GM18867 (cell line): ENCODE results near the gene BIRC3.

ENCODE experiments used
- ATAC-seq: cut with Tn5 transposase; IDR thresholded peaks from one replicate; pipeline ENCODE4 v1.9.1; 2021; ENCODE audit warnings: mild to moderate bottlenecking, moderate library complexity; ENCODE audit not compliant: unreplicated experiment

Gene BIRC3

DNA sequence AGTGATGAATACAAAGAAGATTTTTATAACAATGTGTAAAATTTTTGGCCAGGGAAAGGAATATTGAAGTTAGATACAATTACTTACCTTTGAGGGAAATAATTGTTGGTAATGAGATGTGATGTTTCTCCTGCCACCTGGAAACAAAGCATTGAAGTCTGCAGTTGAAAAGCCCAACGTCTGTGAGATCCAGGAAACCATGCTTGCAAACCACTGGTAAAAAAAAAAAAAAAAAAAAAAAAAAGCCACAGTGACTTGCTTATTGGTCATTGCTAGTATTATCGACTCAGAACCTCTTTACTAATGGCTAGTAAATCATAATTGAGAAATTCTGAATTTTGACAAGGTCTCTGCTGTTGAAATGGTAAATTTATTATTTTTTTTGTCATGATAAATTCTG lies 5.3 kb downstream of the BIRC3 start:
- ATAC-seq: no peak

DNA sequence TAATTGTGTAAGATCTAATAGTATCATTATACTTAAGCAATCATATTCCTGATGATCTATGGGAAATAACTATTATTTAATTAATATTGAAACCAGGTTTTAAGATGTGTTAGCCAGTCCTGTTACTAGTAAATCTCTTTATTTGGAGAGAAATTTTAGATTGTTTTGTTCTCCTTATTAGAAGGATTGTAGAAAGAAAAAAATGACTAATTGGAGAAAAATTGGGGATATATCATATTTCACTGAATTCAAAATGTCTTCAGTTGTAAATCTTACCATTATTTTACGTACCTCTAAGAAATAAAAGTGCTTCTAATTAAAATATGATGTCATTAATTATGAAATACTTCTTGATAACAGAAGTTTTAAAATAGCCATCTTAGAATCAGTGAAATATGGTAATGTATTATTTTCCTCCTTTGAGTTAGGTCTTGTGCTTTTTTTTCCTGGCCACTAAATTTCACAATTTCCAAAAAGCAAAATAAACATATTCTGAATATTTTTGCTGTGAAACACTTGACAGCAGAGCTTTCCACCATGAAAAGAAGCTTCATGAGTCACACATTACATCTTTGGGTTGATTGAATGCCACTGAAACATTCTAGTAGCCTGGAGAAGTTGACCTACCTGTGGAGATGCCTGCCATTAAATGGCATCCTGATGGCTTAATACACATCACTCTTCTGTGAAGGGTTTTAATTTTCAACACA lies 6.4 kb downstream of the BIRC3 start:
- no peak for ATAC-seq

DNA sequence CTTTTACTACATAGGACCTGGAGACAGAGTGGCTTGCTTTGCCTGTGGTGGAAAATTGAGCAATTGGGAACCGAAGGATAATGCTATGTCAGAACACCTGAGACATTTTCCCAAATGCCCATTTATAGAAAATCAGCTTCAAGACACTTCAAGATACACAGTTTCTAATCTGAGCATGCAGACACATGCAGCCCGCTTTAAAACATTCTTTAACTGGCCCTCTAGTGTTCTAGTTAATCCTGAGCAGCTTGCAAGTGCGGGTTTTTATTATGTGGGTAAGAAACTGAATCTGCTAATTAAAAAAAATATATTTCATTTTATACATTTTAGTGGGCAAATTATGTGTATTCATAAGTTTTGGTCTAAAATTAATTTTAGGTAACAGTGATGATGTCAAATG lies 7.8 kb downstream of the BIRC3 start:
- ATAC-seq: no peak

DNA sequence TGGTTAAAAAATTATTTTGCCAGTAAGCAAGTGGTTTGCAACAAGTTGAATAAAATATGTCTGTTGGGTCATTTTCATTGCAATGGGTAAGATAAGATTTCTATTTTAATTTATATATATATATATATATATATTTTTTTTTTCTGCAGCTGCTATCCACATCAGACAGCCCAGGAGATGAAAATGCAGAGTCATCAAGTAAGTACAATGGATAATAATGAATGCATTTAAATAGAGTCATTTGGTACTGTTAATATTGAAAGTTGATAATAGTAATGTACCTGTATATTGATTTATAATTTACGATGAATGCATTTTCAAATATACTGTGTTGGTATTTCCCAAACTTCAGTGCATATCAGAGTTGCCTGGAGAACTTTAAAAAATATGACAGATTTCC lies 11.5 kb downstream of the BIRC3 start:
- no peak for ATAC-seq

DNA sequence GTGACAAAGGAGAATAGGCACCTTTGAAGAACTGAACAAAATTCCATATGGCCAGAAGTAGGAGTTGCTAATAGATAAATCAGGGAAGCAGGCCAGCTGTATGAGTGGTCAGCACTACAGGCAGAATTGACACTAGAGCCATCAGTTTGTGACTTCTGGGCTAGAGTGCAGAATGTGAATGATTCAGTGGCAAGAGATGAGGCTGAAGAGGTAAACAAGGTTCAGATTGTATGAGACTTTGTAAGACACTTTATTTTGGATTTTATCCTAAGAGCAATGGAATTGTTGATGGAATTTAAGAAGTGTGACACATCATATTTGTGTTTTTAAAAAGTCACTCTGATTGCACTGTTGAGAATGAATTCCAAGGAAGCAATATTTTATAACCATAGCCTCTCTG lies 12.9 kb downstream of the BIRC3 start:
- ATAC-seq: no peak

DNA sequence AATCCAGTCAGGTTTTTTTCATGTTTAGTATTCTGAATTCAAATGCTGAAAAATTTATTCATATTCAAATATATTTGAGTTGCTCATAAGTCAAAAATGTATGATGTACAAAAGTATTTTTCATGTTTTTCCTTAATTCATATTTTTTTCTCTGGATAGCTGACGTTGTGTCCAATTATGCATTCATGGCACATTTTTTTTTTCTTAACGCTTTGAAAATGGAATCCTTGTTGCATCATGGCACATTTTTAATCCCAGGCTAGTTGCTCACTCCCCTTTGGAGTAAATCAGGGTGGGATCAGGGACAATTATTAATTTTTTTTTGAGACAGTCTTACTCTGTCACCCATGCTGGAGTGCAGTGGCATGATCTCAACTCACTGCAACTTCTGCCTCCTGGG lies 14.1 kb downstream of the BIRC3 start:
- ATAC-seq: no peak

DNA sequence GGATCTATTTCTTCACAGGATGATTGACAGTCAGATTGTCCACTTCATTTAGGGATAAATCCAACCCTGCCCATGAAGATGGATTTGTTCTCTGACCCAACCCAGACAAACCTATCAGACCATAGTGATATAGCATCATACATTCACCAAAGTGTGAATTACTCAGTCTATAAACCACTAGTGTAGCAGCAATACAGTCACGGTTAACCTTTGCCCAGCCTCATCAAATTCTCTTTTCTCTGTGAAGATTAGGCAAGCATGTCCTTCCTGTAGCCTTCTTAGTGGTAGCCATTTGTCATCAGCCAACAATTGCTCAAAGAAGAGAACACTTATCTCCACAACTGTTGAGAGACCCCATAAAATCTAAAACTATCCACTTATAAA lies 15.3 kb downstream of the BIRC3 start:
- no peak for ATAC-seq

DNA sequence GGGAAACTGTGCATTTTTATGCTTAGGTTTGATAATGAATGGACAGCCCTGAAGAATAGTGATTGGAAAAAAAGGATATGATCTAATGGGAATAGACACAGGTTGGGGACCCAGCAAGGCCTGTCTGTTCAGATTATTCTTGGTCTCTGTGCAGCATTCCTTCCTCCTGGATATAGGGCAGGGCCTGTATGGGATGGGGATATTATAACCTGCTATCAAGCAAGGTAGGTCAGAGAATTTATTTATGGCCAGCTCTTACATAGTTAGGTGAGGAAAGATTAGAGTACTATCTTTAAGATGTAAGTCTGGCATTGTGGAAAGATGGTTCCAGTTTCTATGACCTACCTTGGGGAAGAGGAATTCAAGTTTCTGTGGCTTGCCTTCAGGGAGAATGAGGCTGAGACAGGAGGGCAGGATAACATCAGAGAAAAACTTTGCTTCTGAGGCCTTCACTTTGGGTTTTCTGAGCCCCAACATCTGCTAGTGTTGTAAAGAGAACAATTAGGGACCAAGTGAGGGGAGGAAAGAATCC lies 21.3 kb downstream of the BIRC3 start:
- ATAC-seq: no peak

DNA sequence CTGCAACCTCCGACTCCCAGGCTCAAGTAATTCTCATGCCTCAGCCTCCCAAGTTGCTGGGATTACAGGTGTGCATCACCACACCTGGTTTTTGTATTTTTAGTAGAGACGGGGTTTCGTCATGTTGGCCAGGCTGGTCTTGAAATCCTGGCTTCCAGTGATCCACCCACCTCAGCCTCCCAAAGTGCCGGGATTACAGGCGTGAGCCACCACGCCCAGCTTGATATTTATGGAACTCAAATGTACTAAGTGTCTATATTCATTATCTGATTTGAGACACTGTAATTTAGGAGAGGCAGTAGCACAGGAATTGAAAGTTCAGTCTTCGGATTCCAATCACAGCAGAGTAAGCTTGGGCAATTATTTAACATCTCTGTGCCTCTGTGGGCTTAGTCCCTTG lies 24.0 kb downstream of the BIRC3 start:
- peak; percentile 15 for ATAC-seq

DNA sequence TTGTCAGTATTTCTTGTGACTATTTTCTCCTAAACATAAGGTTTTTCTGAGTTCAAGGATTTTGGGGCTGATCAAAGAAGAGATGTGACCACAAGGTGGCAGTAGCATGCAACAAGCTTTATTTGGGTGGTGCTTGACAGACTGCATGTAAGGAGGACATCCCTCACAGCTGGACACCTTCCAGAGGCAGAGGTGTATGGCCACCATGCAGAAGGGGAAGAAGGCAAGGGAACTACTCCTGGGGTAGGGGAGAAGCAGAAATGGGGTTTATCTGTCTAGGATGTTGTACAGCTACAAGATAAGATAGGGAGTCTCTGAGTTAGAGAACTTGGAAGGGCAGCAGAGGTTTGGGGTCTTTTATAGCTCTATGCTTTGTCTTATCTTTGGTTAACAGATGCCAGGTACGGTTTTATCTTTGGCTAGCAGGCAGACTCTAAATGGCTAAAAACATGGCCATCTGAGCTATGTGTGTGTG lies 24.6 kb downstream of the BIRC3 start:
- peak; percentile 52 for ATAC-seq

DNA sequence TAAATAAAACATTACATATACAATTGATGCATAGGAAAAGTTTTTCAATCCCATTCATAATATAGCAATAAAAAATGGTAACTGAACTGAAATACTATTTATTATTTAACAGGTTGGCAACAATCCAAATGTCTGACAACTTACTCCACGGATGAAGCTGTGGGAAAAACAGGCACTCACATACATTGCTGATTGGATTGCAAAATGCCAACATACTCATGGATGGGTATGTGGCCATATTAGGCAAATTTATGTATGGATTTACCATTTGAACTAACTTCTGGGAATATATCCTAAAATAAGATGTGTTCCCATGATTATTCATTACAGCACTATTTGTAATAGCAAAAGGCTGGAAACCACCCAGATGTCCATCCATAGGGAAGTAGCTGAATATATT lies 26.5 kb downstream of the BIRC3 start:
- ATAC-seq: no peak

DNA sequence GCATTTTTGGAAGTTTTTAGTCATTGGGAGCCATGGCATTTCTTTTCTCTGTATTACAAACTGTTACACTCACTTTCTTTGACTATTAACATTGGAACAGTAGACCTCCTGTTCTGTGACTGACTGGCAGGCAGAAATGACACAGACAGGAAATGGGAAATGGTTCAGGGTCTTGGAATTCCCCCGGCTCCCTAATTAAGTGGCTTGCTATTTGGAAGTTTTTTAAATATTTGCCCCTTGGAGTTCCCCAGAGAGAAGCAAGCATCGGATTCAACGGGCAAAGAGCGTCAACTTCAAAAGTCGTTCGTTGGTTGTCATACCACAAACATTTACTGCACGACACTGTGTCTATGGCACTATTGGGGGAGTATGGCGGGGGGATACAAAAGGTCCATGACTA lies 28.6 kb downstream of the BIRC3 start:
- ATAC-seq: no peak

DNA sequence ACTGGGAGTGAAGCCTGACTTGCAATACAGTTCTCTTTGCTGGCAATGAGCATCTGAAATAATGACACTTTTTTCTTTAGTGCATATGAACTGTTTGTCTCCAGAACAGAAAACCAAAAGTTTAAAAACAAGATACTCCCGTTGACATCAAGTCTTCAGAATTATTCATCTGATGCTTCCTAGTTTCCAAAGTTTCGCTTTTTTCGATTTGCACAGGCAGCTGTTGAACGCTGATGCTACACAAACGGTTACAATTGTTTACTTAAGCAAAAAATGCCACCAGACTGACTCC lies 29.1 kb downstream of the BIRC3 start:
- ATAC-seq: no peak

DNA sequence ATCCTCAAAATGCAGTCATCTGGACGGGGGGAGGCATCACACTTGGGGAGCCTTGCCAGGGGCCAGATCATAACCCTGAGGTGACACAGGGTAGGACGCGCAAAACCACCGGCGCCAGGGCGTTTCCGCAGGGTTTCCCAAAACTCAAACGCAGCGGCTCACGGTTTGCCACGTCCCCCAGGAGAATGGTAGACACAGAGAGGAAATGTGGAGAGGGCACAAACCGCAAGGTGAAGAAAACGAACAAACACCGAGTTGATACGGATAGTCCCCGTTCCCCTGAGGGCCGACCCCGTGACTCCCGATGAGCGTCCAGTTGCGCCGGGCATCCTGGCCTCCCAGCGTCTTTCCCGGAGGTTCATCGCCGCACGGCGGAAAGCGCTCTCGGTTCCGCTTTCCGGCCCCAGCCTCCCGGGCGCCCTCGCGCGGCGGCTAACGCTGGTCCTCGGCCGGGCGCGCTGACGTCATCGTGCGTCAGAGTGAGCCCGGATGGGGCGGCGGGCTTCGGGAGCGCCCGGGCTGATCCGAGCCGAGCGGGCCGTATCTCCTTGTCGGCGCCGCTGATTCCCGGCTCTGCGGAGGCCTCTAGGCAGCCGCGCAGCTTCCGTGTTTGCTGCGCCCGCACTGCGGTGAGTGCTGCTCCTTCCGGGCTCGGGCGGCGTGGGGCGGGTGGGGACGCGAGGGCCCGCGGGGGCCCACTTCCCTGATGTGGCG lies 29.6 kb downstream of the BIRC3 start, which contains the start of gene BIRC2:
Gene BIRC2, plus strand, starts transcription at position 467 of the 714 bp plus-strand sequence. CDS start 2,641 bp downstream, outside the sequence.
- ATAC-seq: peak; percentile 92

DNA sequence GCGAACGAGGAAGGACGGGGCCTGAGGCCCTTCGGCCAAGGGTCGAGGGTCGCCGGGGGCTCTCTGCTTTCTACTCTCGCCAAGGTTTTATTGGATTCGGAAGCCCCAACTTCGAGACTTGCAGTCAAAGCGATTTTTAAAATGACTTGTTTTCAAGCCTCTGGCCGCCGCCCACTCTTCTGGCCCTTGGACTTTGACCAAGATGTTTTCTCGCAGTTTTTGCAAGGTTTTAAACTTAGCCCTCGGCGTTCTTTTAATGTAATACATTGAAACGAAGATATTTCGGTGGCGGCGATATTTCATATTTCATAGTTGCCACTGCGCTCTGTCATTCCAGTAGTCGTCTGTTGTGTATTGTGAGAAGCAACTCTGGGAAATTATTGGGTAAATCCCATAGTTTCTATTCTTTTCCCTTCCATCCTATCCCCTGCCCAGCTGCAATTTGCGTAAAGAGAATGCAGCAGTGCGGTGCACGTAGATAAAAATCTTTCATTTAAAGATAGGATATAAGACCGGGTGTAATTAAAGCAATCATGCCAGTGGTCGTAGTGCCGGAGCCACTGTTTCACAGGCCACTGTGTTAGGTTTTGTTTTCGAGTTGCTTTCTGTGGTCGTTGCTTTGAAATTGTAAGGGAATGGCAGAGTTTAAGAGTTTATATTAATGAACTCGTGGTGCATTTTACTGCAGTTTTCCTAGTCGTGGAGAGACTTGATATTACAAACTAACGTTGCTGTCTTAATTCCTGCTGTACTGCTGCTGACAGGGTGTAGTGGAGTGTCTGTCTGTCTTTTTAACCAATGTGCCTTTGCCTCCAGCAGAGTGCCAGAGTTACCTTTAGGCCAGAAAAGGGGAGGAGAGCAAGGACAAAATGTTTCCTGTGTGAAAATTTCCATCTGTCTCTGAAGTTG lies 30.4 kb downstream of the BIRC3 start:
- ATAC-seq: peak; percentile 25

DNA sequence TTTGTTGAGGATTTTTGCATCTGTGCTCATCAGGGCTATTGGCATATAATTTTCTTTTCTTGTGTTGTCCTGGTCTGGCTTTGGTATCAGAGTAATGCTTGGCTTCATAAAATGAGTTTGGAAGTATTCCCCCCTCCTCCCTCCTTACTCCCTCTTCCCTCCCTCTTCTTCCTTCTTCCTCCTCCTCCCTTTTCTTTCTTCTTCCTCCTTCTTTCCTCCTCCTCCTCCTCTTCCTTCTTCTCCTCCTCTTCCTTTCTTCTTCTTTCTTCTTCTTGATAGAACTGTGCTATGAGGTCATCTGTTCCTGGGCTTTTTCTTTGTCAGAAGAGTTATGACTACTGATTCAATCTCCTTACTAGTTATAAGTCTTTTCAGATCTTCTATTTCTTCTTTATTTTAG lies 39.8 kb downstream of the BIRC3 start:
- no peak for ATAC-seq

DNA sequence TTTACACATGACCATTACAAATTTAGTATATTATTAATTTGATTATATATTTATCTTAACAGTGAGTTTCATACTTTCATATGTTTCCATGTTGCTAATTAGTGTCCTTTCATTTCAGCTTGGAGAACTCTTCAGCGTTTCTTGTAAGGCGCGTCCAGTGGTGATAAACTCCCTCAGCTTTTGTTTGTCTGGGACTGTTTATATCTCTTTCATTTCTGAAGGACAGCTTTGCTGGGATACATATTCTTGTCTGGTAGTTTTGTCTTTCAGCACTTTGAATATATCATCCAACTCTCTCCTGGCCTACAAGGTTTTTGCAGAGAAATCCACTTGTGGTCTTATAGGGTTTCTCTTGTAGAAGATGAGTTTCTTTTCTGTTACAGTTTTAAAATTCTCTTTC lies 42.1 kb downstream of the BIRC3 start:
- ATAC-seq: no peak

DNA sequence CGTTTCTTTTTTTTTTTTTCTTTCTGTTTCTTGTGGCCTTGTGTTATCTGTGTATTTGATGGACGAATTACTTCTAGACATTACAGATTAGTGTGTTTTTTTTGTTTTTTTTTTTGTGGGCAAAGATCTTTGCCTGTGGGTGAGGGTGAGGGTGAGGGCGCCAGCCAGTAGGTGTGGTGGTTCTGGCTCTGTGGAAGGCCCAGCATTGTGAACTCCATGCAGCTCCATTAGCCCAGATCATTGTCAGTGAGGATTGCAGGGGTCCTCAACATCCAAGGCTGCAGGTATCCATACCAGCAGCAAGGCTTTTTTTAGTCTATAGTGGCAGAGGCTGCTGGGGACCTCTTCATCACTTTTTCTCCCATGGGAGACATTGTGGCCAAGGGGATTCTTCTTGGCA lies 43.4 kb downstream of the BIRC3 start:
- ATAC-seq: no peak

DNA sequence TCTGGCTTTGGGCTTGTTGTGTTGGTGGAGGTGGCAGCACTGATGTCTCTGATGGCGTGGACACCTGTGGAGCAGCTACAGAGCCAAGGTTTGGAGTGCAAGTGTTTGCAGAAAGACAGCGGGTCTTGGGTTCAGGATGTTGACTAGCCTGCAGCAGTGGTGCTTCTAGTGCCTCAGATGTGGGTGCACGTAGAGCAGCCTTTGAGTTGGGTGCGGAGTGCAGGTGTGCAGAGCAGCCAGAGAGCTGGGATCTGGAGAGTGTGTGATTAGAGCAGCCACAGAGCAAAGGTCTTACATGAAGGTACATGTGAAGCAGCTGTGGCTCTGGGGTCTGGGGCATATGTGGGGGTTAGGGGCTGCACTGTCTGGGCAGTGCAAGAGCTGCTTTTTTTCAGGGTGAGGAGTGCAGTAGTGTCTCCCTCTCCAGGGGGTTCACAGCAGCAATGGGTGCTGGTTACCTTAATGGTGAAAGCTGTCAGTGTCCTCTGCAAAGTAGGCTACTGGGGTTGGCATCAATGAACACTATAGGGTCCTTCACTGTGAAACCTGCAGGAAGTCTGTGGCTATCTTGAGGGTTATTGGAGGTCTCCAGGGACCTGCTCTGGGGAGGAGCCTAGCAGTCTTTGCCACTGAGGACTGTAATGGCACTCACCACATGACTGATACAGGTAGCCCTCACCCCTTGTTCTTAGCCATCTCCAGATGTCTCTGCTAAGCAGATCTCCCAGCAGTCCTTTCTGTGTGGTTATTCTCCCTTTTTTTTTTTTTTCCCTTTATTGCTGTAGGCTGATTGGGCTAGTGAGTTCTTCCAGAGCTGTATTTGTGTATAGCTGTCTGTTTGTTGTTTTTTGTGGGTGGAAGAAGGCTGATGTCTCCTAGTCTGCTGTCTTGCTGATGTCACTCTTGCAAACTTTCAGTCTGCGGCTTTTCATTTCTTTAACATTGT lies 44.1 kb downstream of the BIRC3 start:
- no peak for ATAC-seq

DNA sequence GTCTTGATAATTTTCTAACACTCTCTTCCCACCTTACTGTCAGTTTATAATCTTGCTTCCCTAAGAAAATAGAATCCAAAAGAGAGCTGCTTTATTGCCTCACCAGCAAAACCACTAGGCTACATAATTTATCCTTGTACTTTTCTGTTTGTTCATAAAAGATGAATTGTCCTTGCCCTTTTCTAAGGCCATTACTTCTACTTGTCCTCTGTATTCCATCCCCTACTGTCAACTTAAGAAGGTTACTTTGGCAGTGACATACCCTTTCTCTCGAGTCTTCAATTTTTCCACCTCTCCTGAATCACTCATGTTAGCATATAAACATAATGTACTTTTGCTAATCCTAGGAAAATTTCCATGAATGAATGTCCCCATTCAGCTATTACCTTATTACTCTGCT lies 47.7 kb downstream of the BIRC3 start:
- ATAC-seq: no peak
